CD14-positive monocyte (primary cell): ENCODE results near the gene CYRIA. TPM values are rescaled to one million over a fixed set of nuclear protein-coding genes. Genes with fewer than 3 reads are reported as not detected.

ENCODE experiments used
- DNase-seq, 3 donors: peaks; one replicate each; pipeline ENCODE4 v3.0.0-alpha.2; 2011 to 2022
- H2AFZ ChIP-seq: 2 replicates; pipeline ENCODE4 v1.6.0; 2012; ENCODE audit warnings: mild to moderate bottlenecking, low read depth, low read length, inconsistent platforms; ENCODE audit not compliant: insufficient read depth, poor library complexity, severe bottlenecking
- H3K27ac ChIP-seq, 2 donors: 1 replicate in 1 of 2; 2 replicates in 1 of 2; pipeline ENCODE4 v1.5.1; 2012 to 2013; ENCODE audit warnings: low read length in 2 of 2, control low read depth in 1 of 2, inconsistent platforms in 1 of 2, low read depth in 1 of 2, mild to moderate bottlenecking in 1 of 2
- H3K27me3 ChIP-seq, 2 donors: one replicate each; pipeline versions ENCODE4 v1.6.0 to v1.6.1; 2011 to 2013; ENCODE audit warnings: low read length in 2 of 2; ENCODE audit not compliant: control insufficient read depth in 2 of 2, insufficient read depth in 2 of 2
- H3K36me3 ChIP-seq, 2 donors: replicated peaks in 1 of 2; 1 replicate in 1 of 2; 2 replicates in 1 of 2; pipeline versions ENCODE4 v1.5.1 to v1.6.1; 2012 to 2013; ENCODE audit warnings: low read length in 2 of 2, control low read depth in 1 of 2, inconsistent platforms in 1 of 2, mild to moderate bottlenecking in 1 of 2; ENCODE audit not compliant: insufficient read depth in 2 of 2, control insufficient read depth in 1 of 2
- H3K4me1 ChIP-seq, 2 donors: 1 replicate in 1 of 2; 2 replicates in 1 of 2; pipeline versions ENCODE4 v1.5.1 to v1.6.1; 2012 to 2013; ENCODE audit warnings: low read length in 2 of 2, control low read depth in 1 of 2, inconsistent platforms in 1 of 2, mild to moderate bottlenecking in 1 of 2, moderate library complexity in 1 of 2; ENCODE audit not compliant: insufficient read depth in 2 of 2, control insufficient read depth in 1 of 2
- H3K4me2 ChIP-seq: replicated peaks from 2 replicates; pipeline ENCODE3; 2012; ENCODE audit warnings: low read length, moderate library complexity, mild to moderate bottlenecking; ENCODE audit not compliant: poor library complexity, severe bottlenecking; ENCODE audit errors: extremely low read depth
- H3K4me3 ChIP-seq, 3 experiments: fragments of 200-600 bp in 1 of 3; sonication (generic) in 1 of 3; replicated peaks in 1 of 3; 1 replicate in 2 of 3; 2 replicates in 1 of 3; pipeline ENCODE4 v1.5.1; 2011 to 2013; ENCODE audit warnings: low read length in 3 of 3, mild to moderate bottlenecking in 3 of 3, control low read depth in 2 of 3, low read depth in 2 of 3, inconsistent platforms in 1 of 3, moderate library complexity in 1 of 3
- H3K79me2 ChIP-seq: 2 replicates; pipeline ENCODE4 v1.6.0; 2012; ENCODE audit warnings: mild to moderate bottlenecking, control low read depth, inconsistent platforms, low read length, moderate library complexity; ENCODE audit not compliant: insufficient read depth
- H3K9ac ChIP-seq: 2 replicates; pipeline ENCODE4 v1.6.0; 2017; ENCODE audit warnings: low read length, mild to moderate bottlenecking; ENCODE audit not compliant: insufficient read depth, poor library complexity, severe bottlenecking
- H3K9me3 ChIP-seq, 2 donors: replicated peaks in 1 of 2; 1 replicate in 1 of 2; 2 replicates in 1 of 2; pipeline versions ENCODE4 v1.5.1 to v1.6.1; 2012 to 2013; ENCODE audit warnings: low read length in 2 of 2, control low read depth in 1 of 2; ENCODE audit not compliant: control insufficient read depth in 1 of 2, insufficient read depth in 1 of 2
- H4K20me1 ChIP-seq: 2 replicates; pipeline ENCODE4 v1.6.0; 2012; ENCODE audit warnings: mild to moderate bottlenecking, low read length, control low read depth, moderate library complexity; ENCODE audit not compliant: insufficient read depth
- H3K27ac Mint-ChIP-seq, 7 donors: one replicate each; pipeline ENCODE4 v1.8.0; 2020; ENCODE audit warnings: mild to moderate bottlenecking in 7 of 7, mixed read lengths in 7 of 7, moderate library complexity in 6 of 7, inconsistent platforms in 2 of 7
- H3K27me3 Mint-ChIP-seq, 3 donors: one replicate each; pipeline ENCODE4 v1.8.0; 2021 to 2022; ENCODE audit warnings: low read depth in 3 of 3, mild to moderate bottlenecking in 3 of 3, mixed read lengths in 3 of 3, moderate library complexity in 3 of 3, inconsistent platforms in 1 of 3
- H3K36me3 Mint-ChIP-seq, 2 donors: one replicate each; pipeline ENCODE4 v1.8.0; 2020; ENCODE audit warnings: mixed read lengths in 2 of 2, inconsistent platforms in 1 of 2, mild to moderate bottlenecking in 1 of 2
- H3K4me1 Mint-ChIP-seq: one replicate; pipeline ENCODE4 v1.8.0; 2020; ENCODE audit warnings: mild to moderate bottlenecking, mixed read lengths
- H3K4me3 Mint-ChIP-seq, 2 donors: one replicate each; pipeline ENCODE4 v1.8.0; 2020; ENCODE audit warnings: mild to moderate bottlenecking in 2 of 2, mixed read lengths in 2 of 2, moderate library complexity in 1 of 2
- H3K9me3 Mint-ChIP-seq, 7 donors: one replicate each; pipeline ENCODE4 v1.8.0; 2020 to 2022; ENCODE audit warnings: mixed read lengths in 7 of 7, mild to moderate bottlenecking in 6 of 7, moderate library complexity in 6 of 7, inconsistent platforms in 2 of 7
- WGBS: methylation state at CpG from one replicate; pipeline ENCODE4 v1.1.5; 2013; ENCODE audit warnings: missing lambda C conversion rate; ENCODE audit not compliant: insufficient coverage; 5-methylcytosine and 5-hydroxymethylcytosine counted together
- intact Hi-C, 2 donors: fragments of 100-400 bp; cut with micrococcal nuclease; formaldehyde crosslinking; loops; one replicate each; pipeline versions ENCODE4 v1.15.0 to v1.15.1; 2023
- polyA plus RNA-seq, 3 donors: library from polyadenylated mRNA; depleted of rRNA in 1 of 3; unstranded in 2 of 3; stranded (reverse) in 1 of 3; fragments of 300-500 nt in 2 of 3; fragments of >200 nt in 1 of 3; fragmentation: Illumina TruSeq in 2 of 3; gene quantifications; 1 replicate in 2 of 3; 2 replicates in 1 of 3; pipeline ENCODE4 v1.2.3, GENCODE V29; 2012 to 2021
- TF ChIP-seq, protein P1 (sequence below): fragments of 200-600 bp; IDR thresholded peaks from one replicate; pipeline ENCODE4 v1.8.0; 2022; ENCODE audit warnings: antibody characterized with exemption, mild to moderate bottlenecking

The CYRIA gene
- polyA plus RNA-seq, 3 donors = 55.9 to 101 (median 72.4) TPM

DNA sequence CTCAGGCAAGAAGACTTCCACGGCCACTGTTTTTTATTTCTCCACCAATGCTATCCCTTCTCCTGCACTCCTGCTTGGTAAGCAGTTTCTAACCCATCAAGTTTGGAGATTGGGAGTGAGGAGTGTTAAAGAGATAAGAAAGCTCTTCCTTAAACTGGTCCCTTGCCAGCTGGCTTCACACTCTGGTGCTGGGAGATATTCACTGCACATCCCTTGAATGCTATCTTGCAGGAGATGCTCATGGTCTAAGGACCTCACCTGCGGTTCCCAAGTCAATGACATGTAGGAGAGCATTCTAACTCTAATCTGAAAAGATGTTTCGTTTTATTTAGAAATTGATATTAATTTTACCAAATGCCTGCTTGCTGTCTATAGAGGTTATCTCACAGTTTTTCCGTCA lies 28.2 kb upstream of the CYRIA start:
- H3K27ac Mint-ChIP-seq = no peak overlapping the region
- H3K36me3 ChIP-seq = no peaks in the 10 kb centered on the region
- peaks cover 0 to 6% (median 5%) of the 10 kb centered on the region in 7 donors for H3K9me3 Mint-ChIP-seq
- H3K27ac ChIP-seq = no peak overlapping the region
- no peaks in the 10 kb centered on the region for H4K20me1 ChIP-seq
- no peak overlapping the region for H3K9ac ChIP-seq
- peaks cover 2 to 6% (median 6%) of the 10 kb centered on the region in 3 donors for H3K27me3 Mint-ChIP-seq
- H3K4me3 ChIP-seq = no peak overlapping the region
- peaks cover 0 to 3% of the 10 kb centered on the region in 2 donors for H3K27me3 ChIP-seq
- no peaks in the 10 kb centered on the region for H3K79me2 ChIP-seq
- intact Hi-C loops = no loop called here
- WGBS = no CpG with 5 or more reads among the region's 4 CpGs
- no peaks in the 10 kb centered on the region for H3K4me1 Mint-ChIP-seq
- H3K4me2 ChIP-seq = no peak overlapping the region
- no peak for DNase-seq
- TF ChIP-seq, protein P1, sequence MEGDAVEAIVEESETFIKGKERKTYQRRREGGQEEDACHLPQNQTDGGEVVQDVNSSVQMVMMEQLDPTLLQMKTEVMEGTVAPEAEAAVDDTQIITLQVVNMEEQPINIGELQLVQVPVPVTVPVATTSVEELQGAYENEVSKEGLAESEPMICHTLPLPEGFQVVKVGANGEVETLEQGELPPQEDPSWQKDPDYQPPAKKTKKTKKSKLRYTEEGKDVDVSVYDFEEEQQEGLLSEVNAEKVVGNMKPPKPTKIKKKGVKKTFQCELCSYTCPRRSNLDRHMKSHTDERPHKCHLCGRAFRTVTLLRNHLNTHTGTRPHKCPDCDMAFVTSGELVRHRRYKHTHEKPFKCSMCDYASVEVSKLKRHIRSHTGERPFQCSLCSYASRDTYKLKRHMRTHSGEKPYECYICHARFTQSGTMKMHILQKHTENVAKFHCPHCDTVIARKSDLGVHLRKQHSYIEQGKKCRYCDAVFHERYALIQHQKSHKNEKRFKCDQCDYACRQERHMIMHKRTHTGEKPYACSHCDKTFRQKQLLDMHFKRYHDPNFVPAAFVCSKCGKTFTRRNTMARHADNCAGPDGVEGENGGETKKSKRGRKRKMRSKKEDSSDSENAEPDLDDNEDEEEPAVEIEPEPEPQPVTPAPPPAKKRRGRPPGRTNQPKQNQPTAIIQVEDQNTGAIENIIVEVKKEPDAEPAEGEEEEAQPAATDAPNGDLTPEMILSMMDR = no peak
- H3K4me1 ChIP-seq = peaks cover 0 to 1% of the 10 kb centered on the region in 2 donors
- no peaks in the 10 kb centered on the region for H3K36me3 Mint-ChIP-seq
- H3K4me3 Mint-ChIP-seq = no peak overlapping the region
- no peaks in the 10 kb centered on the region for H3K9me3 ChIP-seq
- no peak overlapping the region for H2AFZ ChIP-seq

DNA sequence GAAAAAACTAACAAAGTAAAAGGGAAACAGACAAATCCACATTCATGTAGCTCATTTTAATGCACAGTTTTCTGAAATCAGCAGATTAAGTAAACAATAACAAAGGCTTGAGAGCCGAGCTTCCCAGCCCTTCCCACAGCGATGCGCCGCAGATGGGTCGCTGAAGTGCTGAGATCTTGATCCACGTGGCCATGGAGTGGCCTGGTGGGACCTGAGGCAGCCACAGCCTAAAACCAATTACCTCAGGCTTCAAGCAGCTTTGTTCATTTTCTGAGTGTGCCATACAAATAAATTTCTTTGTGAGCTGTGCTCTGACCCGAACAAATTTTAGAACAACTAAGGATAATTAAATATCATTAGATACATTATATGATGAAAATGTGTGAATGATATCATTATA lies 25.6 kb upstream of the CYRIA start:
- no peaks in the 10 kb centered on the region for H3K36me3 Mint-ChIP-seq
- H3K27ac ChIP-seq = no peak overlapping the region
- no peak overlapping the region for H3K27ac Mint-ChIP-seq
- no peak overlapping the region for H2AFZ ChIP-seq
- no peaks in the 10 kb centered on the region for H3K36me3 ChIP-seq
- 96% methylated on average over 6 of the region's 7 CpGs for WGBS
- no peaks in the 10 kb centered on the region for H3K9me3 ChIP-seq
- H3K9ac ChIP-seq = no peak overlapping the region
- DNase-seq = no peak
- peaks cover 0 to 3% of the 10 kb centered on the region in 2 donors for H3K27me3 ChIP-seq
- H3K79me2 ChIP-seq = no peaks in the 10 kb centered on the region
- TF ChIP-seq, protein P1 = no peak
- peaks cover 14% of the 10 kb centered on the region for H3K4me1 Mint-ChIP-seq
- intact Hi-C loops = no loop called here
- H3K4me2 ChIP-seq = no peak overlapping the region
- peaks cover 2 to 6% (median 4%) of the 10 kb centered on the region in 3 donors for H3K27me3 Mint-ChIP-seq
- no peak overlapping the region for H3K4me3 Mint-ChIP-seq
- H3K4me3 ChIP-seq = no peak overlapping the region
- no peaks in the 10 kb centered on the region for H3K9me3 Mint-ChIP-seq
- H4K20me1 ChIP-seq = no peaks in the 10 kb centered on the region
- H3K4me1 ChIP-seq = peaks cover 14 to 15% of the 10 kb centered on the region in 2 donors
